PFSK-1 (cell line): ENCODE measurements around the gene MEI4.

Source experiments
- FOXP2 ChIP-seq: optimal IDR thresholded peaks from 2 replicates; pipeline ENCODE3; 2011; ENCODE audit warnings: borderline replicate concordance, control low read depth, inconsistent platforms; ENCODE audit not compliant: insufficient read depth; ENCODE audit errors: extremely low read length, extremely low read depth
- POLR2AphosphoS5 ChIP-seq: IDR thresholded peaks from 2 replicates; pipeline ENCODE4 v1.6.1; 2012; ENCODE audit warnings: low read depth, mild to moderate bottlenecking, control low read depth, low read length, moderate library complexity
- REST ChIP-seq, 2 experiments: IDR thresholded peaks; 2 replicates each; pipeline versions ENCODE4 v1.6.1 to v1.8.0; 2011 to 2012; ENCODE audit warnings: low read depth in 2 of 2, low read length in 2 of 2, control low read depth in 1 of 2, inconsistent platforms in 1 of 2, mild to moderate bottlenecking in 1 of 2, moderate library complexity in 1 of 2; ENCODE audit not compliant: insufficient read depth in 1 of 2
- SIN3A ChIP-seq: IDR thresholded peaks from 2 replicates; pipeline ENCODE4 v1.6.1; 2012; ENCODE audit warnings: mild to moderate bottlenecking, low read length, moderate library complexity, borderline replicate concordance; ENCODE audit not compliant: insufficient read depth
- TAF1 ChIP-seq: IDR thresholded peaks from 2 replicates; pipeline ENCODE4 v1.6.1; 2012; ENCODE audit warnings: low read length, control low read depth, borderline replicate concordance; ENCODE audit not compliant: insufficient read depth

MEI4 gene

DNA sequence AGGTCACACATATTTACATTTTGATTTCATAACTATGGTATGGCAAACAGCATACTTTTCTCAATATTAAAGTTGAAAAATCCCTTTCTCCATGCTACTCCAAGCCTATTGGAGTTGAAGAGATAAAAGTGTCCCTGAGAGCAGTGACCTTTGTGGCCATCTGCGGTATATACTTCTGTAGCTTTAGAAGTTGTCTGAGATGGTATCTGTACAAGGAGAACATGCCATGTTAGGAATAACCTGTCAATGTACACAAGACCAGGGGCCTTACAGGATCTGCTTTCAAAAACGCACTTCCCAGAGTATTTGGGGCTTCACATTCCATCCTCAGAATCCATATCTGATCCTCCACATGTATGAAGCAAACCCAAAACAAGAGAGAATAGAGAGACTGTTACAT, 226.7 kb downstream of the MEI4 start:
- no peak for TF ChIP-seq TAF1
- TF ChIP-seq FOXP2: no peak
- TF ChIP-seq POLR2AphosphoS5: no peak
- no peak for TF ChIP-seq REST (IDR thresholded peaks at IDR 0.05; ENCODE audit: insufficient read depth in 1 of 2, low read depth in 2 of 2, low read length in 2 of 2)
- no peak for TF ChIP-seq SIN3A

- TF ChIP-seq SIN3A: no peak
- no peak for TF ChIP-seq TAF1
Measured at GRCh38 chr6:77880501-77880900, 227.7 kb downstream of the MEI4 start.

GRCh38 chr6:77883851-77884250, 231.0 kb downstream of the MEI4 start:
- TF ChIP-seq SIN3A (no peak), POLR2AphosphoS5 (no peak), TAF1 (no peak), FOXP2 (no peak), REST (IDR thresholded peaks at IDR 0.05; ENCODE audit: insufficient read depth in 1 of 2, low read depth in 2 of 2, low read length in 2 of 2) (no peak)

DNA sequence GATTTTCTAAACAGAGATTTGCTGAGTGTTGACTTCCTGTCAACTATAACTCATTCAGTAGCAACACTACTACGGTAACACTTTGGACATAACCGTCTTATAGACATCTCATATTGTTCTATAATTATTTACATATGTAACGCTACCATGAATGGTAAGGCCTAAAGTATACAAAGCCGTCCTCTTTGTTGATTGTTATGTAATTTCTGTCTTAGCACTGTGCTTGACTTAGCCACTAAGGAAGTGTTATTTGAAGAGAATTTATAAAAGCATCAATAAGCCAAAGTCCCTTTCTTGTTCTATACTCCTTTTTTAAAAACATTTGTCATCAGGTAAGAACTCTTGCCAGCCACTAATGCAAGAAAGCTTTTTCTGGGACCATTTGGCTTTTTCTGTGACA, 240.6 kb downstream of the MEI4 start:
- no peak for TF ChIP-seq FOXP2
- no peak for TF ChIP-seq REST (IDR thresholded peaks at IDR 0.05; ENCODE audit: insufficient read depth in 1 of 2, low read depth in 2 of 2, low read length in 2 of 2)
- no peak for TF ChIP-seq POLR2AphosphoS5

DNA sequence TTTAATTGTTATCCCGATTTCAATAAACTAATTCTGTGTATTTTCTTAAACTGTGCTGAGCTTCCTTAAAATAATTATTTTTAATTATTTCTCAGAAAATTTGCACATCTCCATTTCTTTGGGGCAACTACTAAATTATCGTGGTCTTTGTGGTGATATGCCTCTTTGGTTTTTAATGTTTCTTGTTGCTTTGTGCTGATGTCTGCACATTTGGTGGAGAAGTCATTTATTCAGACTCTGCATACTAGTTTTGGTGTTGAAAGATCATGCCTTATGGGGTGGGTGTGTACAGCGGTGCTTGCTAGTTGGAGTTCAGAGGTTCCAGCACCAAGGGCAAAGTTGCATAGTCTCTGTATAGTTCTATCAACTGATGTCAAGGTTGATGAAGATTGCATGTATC, 253.2 kb downstream of the MEI4 start:
- TF ChIP-seq POLR2AphosphoS5: no peak

- TF ChIP-seq SIN3A (no peak), POLR2AphosphoS5 (no peak), TAF1 (no peak), FOXP2 (no peak), REST (IDR thresholded peaks at IDR 0.05; ENCODE audit: insufficient read depth in 1 of 2, low read depth in 2 of 2, low read length in 2 of 2) (no peak)
Measured at GRCh38 chr6:77910826-77911225, 258.0 kb downstream of the MEI4 start.
